ENCODE data around the gene DKC1.

Gene DKC1

GRCh38 chrX:154784149-154784995, 21.7 kb downstream of the DKC1 start:
- ChIA-PET POLR2A (no interaction called here), CTCF (interaction anchor here (0.7 kb wide), 1 partner anchor 48 kb away, joined by 3 read pairs; no protein-coding TSS in a partner anchor)
- no peak overlapping the region for H3K27ac ChIP-seq (ENCODE audit: extremely low read depth, low read depth, low read length)
- peaks cover 0 to 38% of the 10 kb centered on the region in 2 experiments; a peak in 1 of 3 replicates for H3K36me3 ChIP-seq (ENCODE audit: control insufficient read depth in 2 of 2, insufficient read depth in 1 of 2, low read length in 2 of 2)
- no peak overlapping the region for H3K4me3 ChIP-seq (ENCODE audit: low read depth, low read length)
- TF ChIP-seq ZEB2 (tag by site-specific recombination; IDR thresholded peaks at IDR 0.05) (no peak), SCRT2 (tag by site-specific recombination; IDR thresholded peaks at IDR 0.05) (no peak), SETDB1 (IDR thresholded peaks at IDR 0.05; ENCODE audit: insufficient read length, low read length) (no peak), MYNN (tag by site-specific recombination; IDR thresholded peaks at IDR 0.05; ENCODE audit: borderline replicate concordance) (no peak), ZNF266 (tag by site-specific recombination; IDR thresholded peaks at IDR 0.05; ENCODE audit: low read depth) (no peak), ZBTB21 (tag by site-specific recombination; IDR thresholded peaks at IDR 0.05) (no peak), ZNF629 (tag by site-specific recombination; IDR thresholded peaks at IDR 0.05) (no peak), HIC1 (tag by site-specific recombination; IDR thresholded peaks at IDR 0.05) (no peak), ZFP37 (tag by site-specific recombination; IDR thresholded peaks at IDR 0.05) (no peak), ZNF747 (tag by site-specific recombination; IDR thresholded peaks at IDR 0.05) (no peak), ZNF449 (tag by site-specific recombination; IDR thresholded peaks at IDR 0.05) (no peak), ZSCAN16 (tag by site-specific recombination; IDR thresholded peaks at IDR 0.05) (no peak), ZNF776 (tag by site-specific recombination; IDR thresholded peaks at IDR 0.05; ENCODE audit: borderline replicate concordance) (no peak), ATF2 (tag by site-specific recombination; IDR thresholded peaks at IDR 0.05; ENCODE audit: low read depth) (no peak), EGR2 (tag by site-specific recombination; IDR thresholded peaks at IDR 0.05; ENCODE audit: low read depth) (no peak), ZNF658 (tag by site-specific recombination; IDR thresholded peaks at IDR 0.05) (no peak), ZNF37A (tag by site-specific recombination; IDR thresholded peaks at IDR 0.05) (no peak), GLI2 (tag by site-specific recombination; IDR thresholded peaks at IDR 0.05; ENCODE audit: borderline replicate concordance, low read depth) (no peak), ZNF433 (tag by site-specific recombination; IDR thresholded peaks at IDR 0.05; ENCODE audit: low read depth) (no peak)
- H3K4me1 ChIP-seq (ENCODE audit: control insufficient read depth, insufficient read depth, low read length), result no peaks in the 10 kb centered on the region
- no peaks in the 10 kb centered on the region for H3K9me3 ChIP-seq (ENCODE audit: control insufficient read depth, insufficient read depth, low read depth, low read length)

GRCh38 chrX:154785716-154786115, 23.1 kb downstream of the DKC1 start:
- CTCF ChIA-PET, result interaction anchor here (0.6 to 1.0 kb wide), 2 partner anchors 18 to 44 kb away, joined by 3 to 6 read pairs; no protein-coding TSS in a partner anchor

More at GRCh38 chrX:154785716-154786115, 23.1 kb downstream of the DKC1 start:
- H3K9me3 ChIP-seq (ENCODE audit: control insufficient read depth, insufficient read depth, low read depth, low read length), result no peaks in the 10 kb centered on the region
- TF ChIP-seq ZFP3 (tag by site-specific recombination; IDR thresholded peaks at IDR 0.05; ENCODE audit: low read depth), result no peak
- POLR2A ChIA-PET, result no interaction called here
- no peak overlapping the region for H3K27ac ChIP-seq (ENCODE audit: extremely low read depth, low read depth, low read length)
- H3K4me1 ChIP-seq (ENCODE audit: control insufficient read depth, insufficient read depth, low read length), result no peaks in the 10 kb centered on the region
- H3K4me3 ChIP-seq (ENCODE audit: low read depth, low read length), result no peak overlapping the region
- peaks cover 0 to 39% of the 10 kb centered on the region in 2 experiments; a peak in 1 of 3 replicates for H3K36me3 ChIP-seq (ENCODE audit: control insufficient read depth in 2 of 2, insufficient read depth in 1 of 2, low read length in 2 of 2)
